Astrocyte of the cerebellum (primary cell): ENCODE results near the gene DHH.
A peak's percentile ranks its signal among the peaks of the same experiment; 100 is the strongest.

Experiments used
- DNase-seq: peaks from one replicate; pipeline ENCODE4 v3.0.0-alpha.2; 2011; ENCODE audit warnings: low read depth
- H3K4me3 ChIP-seq: 2 replicates; pipeline ENCODE4 v1.5.1; 2011; ENCODE audit warnings: mild to moderate bottlenecking, low read depth, low read length, moderate library complexity
- CTCF ChIP-seq: IDR thresholded peaks from 2 replicates; pipeline ENCODE4 v1.5.1; 2012; ENCODE audit warnings: low read length, low read depth, moderate library complexity, mild to moderate bottlenecking; ENCODE audit errors: missing control alignments
- in situ Hi-C: cut with HindIII; loops from 2 replicates; pipeline ENCODE4 v1.10.0; 2017; ENCODE audit warnings: low sequenced_read_pairs

DHH gene

GRCh38 chr12:49055978-49056754 is 38.4 kb downstream of the DHH start:
- in situ Hi-C loops, result no loop called here
- TF ChIP-seq CTCF, result no peak
- H3K4me3 ChIP-seq, result peak overlapping the region; percentile 88
- DNase-seq, result peak; percentile 38

- TF ChIP-seq CTCF, result no peak
- DNase-seq, result no peak
- H3K4me3 ChIP-seq, result no peak overlapping the region
- in situ Hi-C loops, result no loop called here
These were observed 39.5 kb downstream of the DHH start for GRCh38 chr12:49055092-49055491.

GRCh38 chr12:49054524-49054923 is 40.1 kb downstream of the DHH start:
- DNase-seq, result no peak
- TF ChIP-seq CTCF, result no peak
- no peak overlapping the region for H3K4me3 ChIP-seq
- in situ Hi-C loops, result no loop called here

GRCh38 chr12:49054096-49054495 is 40.5 kb downstream of the DHH start:
- DNase-seq, result no peak
- in situ Hi-C loops, result no loop called here
- no peak overlapping the region for H3K4me3 ChIP-seq
- no peak for TF ChIP-seq CTCF

GRCh38 chr12:49052451-49053208 is 42.0 kb downstream of the DHH start:
- DNase-seq, result no peak
- no peak overlapping the region for H3K4me3 ChIP-seq
- in situ Hi-C loops, result no loop called here
- no peak for TF ChIP-seq CTCF

- in situ Hi-C loops, result no loop called here
- TF ChIP-seq CTCF, result no peak
- H3K4me3 ChIP-seq, result no peak overlapping the region
- DNase-seq, result no peak
These were observed 42.7 kb downstream of the DHH start for GRCh38 chr12:49051777-49052438.
